ENCODE data around the gene INSRR.

INSRR gene

GRCh38 chr1:156873659-156874058 lies 14.7 kb upstream of the INSRR start:
- no peak for DNase-seq

- no peak for DNase-seq
Observed at GRCh38 chr1:156869455-156869854, 10.5 kb upstream of the INSRR start.

GRCh38 chr1:156868341-156868740 lies 9.4 kb upstream of the INSRR start:
- DNase-seq = no peak

GRCh38 chr1:156866249-156866909 lies 7.5 kb upstream of the INSRR start:
- DNase-seq = no peak

GRCh38 chr1:156865865-156866248 lies 6.9 kb upstream of the INSRR start:
- DNase-seq = no peak

GRCh38 chr1:156865258-156865657 lies 6.3 kb upstream of the INSRR start:
- DNase-seq = peak; percentile 18

- peak; percentile 36 for DNase-seq
Observed at GRCh38 chr1:156864796-156865195, 5.9 kb upstream of the INSRR start.

GRCh38 chr1:156863631-156864030 lies 4.7 kb upstream of the INSRR start:
- DNase-seq = no peak

- DNase-seq = no peak
Observed at GRCh38 chr1:156862997-156863599, 4.2 kb upstream of the INSRR start.

GRCh38 chr1:156862584-156862983 lies 3.7 kb upstream of the INSRR start:
- DNase-seq = no peak

GRCh38 chr1:156860628-156861423 lies 1.9 kb upstream of the INSRR start, which contains the start of gene NTRK1:
NTRK1 (plus strand) TSS chr1:156860865; CDS start chr1:156860935, 70 bp downstream.
- DNase-seq = peak; percentile 76

- peak; percentile 77 for DNase-seq
Observed at GRCh38 chr1:156860113-156860627, 1.3 kb upstream of the INSRR start.

GRCh38 chr1:156859523-156860112 lies 701 bp upstream of the INSRR start:
- peak; percentile 73 for DNase-seq

GRCh38 chr1:156858555-156858956 lies 361 bp downstream of the INSRR start:
- DNase-seq = peak; percentile 21

- no peak for DNase-seq
Observed at GRCh38 chr1:156857532-156857931, 1.4 kb downstream of the INSRR start.

GRCh38 chr1:156856282-156856785 lies 2.6 kb downstream of the INSRR start:
- DNase-seq = no peak

- DNase-seq = no peak
Observed at GRCh38 chr1:156854634-156855033, 4.3 kb downstream of the INSRR start.

GRCh38 chr1:156853761-156854160 lies 5.2 kb downstream of the INSRR start:
- no peak for DNase-seq

- peak; percentile 97 for DNase-seq
Observed at GRCh38 chr1:156852418-156852874, 6.5 kb downstream of the INSRR start.

- peak; percentile 38 for DNase-seq
Observed at GRCh38 chr1:156851779-156852417, 7.0 kb downstream of the INSRR start.

- DNase-seq = no peak
Observed at GRCh38 chr1:156849151-156849496, 9.8 kb downstream of the INSRR start.

- DNase-seq = peak; percentile 41
Observed at GRCh38 chr1:156848461-156849150, 10.3 kb downstream of the INSRR start.
